Measurements from ENCODE around the gene SEC14L2.

The SEC14L2 gene

GRCh38 chr22:30386960-30387827 lies 9.6 kb upstream of the SEC14L2 start, which contains the start of gene RNF215:
Gene RNF215, minus strand, starts transcription at chr22:30387411. Its CDS starts 98 bp downstream, at chr22:30387313.
- ChIA-PET POLR2A (interaction anchor here (0.6 to 1.0 kb wide), 14 partner anchors 12 to 126 kb away, joined by 3 to 8 read pairs (median 4); partner anchors contain the start of genes CCDC157, SF3A1 and TBC1D10A), CTCF (interaction anchor here (0.6 to 3.5 kb wide), 9 partner anchors 8 to 99 kb away, joined by 3 to 24 read pairs (median 4); partner anchors contain the start of genes CASTOR1, CCDC157, SEC14L2 and SF3A1)
- TF ChIP-seq ARNT (IDR thresholded peaks at IDR 0.05) = peak; percentile 73
- TF ChIP-seq FOXM1 (IDR thresholded peaks at IDR 0.05; ENCODE audit: borderline replicate concordance) = 0 out of 2 replicates have a peak, but pooled peaks have one; percentile 32
- no peak for TF ChIP-seq PKNOX1 (IDR thresholded peaks at IDR 0.05)
- DNase-seq (ENCODE audit: extremely low spot score) = peak; percentile 99

GRCh38 chr22:30390974-30391691 lies 5.7 kb upstream of the SEC14L2 start:
- peak; percentile 55 for DNase-seq (ENCODE audit: extremely low spot score)
- TF ChIP-seq FOXM1 (IDR thresholded peaks at IDR 0.05; ENCODE audit: borderline replicate concordance) (peak; percentile 49; the same call in 1 of the 2 replicates), FOXA1 (IDR thresholded peaks at IDR 0.05) (no peak)
- ChIA-PET CTCF (no interaction called here), POLR2A (interaction anchor here (1.4 to 2.3 kb wide), 2 partner anchors 31 to 33 kb away, joined by 3 to 8 read pairs; no protein-coding TSS in a partner anchor)

- POLR2A ChIA-PET = interaction anchor here (0.6 to 1.2 kb wide), 2 partner anchors 36 to 104 kb away, joined by 3 to 5 read pairs; partner anchors contain the start of genes CCDC157 and SF3A1
- no peak for DNase-seq (ENCODE audit: extremely low spot score)
- TF ChIP-seq FOXA1 (IDR thresholded peaks at IDR 0.05) (no peak), ELF4 (IDR thresholded peaks at IDR 0.05) (no peak), SUZ12 (IDR thresholded peaks at IDR 0.05) (no peak), LEF1 (IDR thresholded peaks at IDR 0.05; ENCODE audit: borderline replicate concordance) (no peak), L3MBTL2 (conservative IDR thresholded peaks at IDR 0.05) (no peak), BHLHE40 (IDR thresholded peaks at IDR 0.05; ENCODE audit: borderline replicate concordance) (no peak), FOXM1 (IDR thresholded peaks at IDR 0.05; ENCODE audit: borderline replicate concordance) (no peak), TARDBP (IDR thresholded peaks at IDR 0.05) (no peak), NFRKB (IDR thresholded peaks at IDR 0.05) (no peak)
- CTCF ChIA-PET = interaction anchor here (1.0 to 1.1 kb wide), 2 partner anchors 31 to 105 kb away, joined by 3 read pairs; no protein-coding TSS in a partner anchor
These were observed 4.0 kb upstream of the SEC14L2 start for GRCh38 chr22:30392661-30393321.

GRCh38 chr22:30393322-30393680 lies 3.5 kb upstream of the SEC14L2 start:
- ChIA-PET POLR2A (interaction anchor here (0.6 to 7.9 kb wide), 2 partner anchors 24 to 31 kb away, joined by 3 to 85 read pairs; partner anchors contain the start of gene MTFP1), CTCF (interaction anchor here (1.1 kb wide), 1 partner anchor 105 kb away, joined by 3 read pairs; no protein-coding TSS in a partner anchor)
- no peak for DNase-seq (ENCODE audit: extremely low spot score)
- TF ChIP-seq ZNF384 (IDR thresholded peaks at IDR 0.05) (no peak), LEF1 (IDR thresholded peaks at IDR 0.05; ENCODE audit: borderline replicate concordance) (no peak), SP1 (IDR thresholded peaks at IDR 0.05) (no peak), FOXA1 (IDR thresholded peaks at IDR 0.05) (no peak), BHLHE40 (IDR thresholded peaks at IDR 0.05; ENCODE audit: borderline replicate concordance) (no peak), PKNOX1 (IDR thresholded peaks at IDR 0.05) (no peak), TARDBP (IDR thresholded peaks at IDR 0.05) (no peak), CTBP1 (IDR thresholded peaks at IDR 0.05; ENCODE audit: borderline replicate concordance) (no peak), ELF4 (IDR thresholded peaks at IDR 0.05) (no peak), L3MBTL2 (conservative IDR thresholded peaks at IDR 0.05) (no peak), FOXM1 (IDR thresholded peaks at IDR 0.05; ENCODE audit: borderline replicate concordance) (no peak), SUZ12 (IDR thresholded peaks at IDR 0.05) (no peak), ARNT (IDR thresholded peaks at IDR 0.05) (no peak), HDGF (IDR thresholded peaks at IDR 0.05; ENCODE audit: borderline replicate concordance) (no peak), FOXK2 (IDR thresholded peaks at IDR 0.05) (no peak), NFRKB (IDR thresholded peaks at IDR 0.05) (no peak)

GRCh38 chr22:30393885-30394284 lies 2.9 kb upstream of the SEC14L2 start:
- CTCF ChIA-PET = interaction anchor here (1.1 kb wide), 1 partner anchor 106 kb away, joined by 3 read pairs; no protein-coding TSS in a partner anchor
- DNase-seq (ENCODE audit: extremely low spot score) = no peak
- TF ChIP-seq ELF4 (IDR thresholded peaks at IDR 0.05) = no peak
- POLR2A ChIA-PET = interaction anchor here (0.6 to 7.9 kb wide), 2 partner anchors 23 to 30 kb away, joined by 3 to 85 read pairs; partner anchors contain the start of gene MTFP1

All from HEK293T (cell line).